DND-41 (cell line): ENCODE data around the gene EPHA8.

Experiments used
- ATAC-seq: fragments of 200-7000 bp; cut with Tn5 transposase; 3 replicates; pipeline ENCODE4 v1.9.1; 2021; ENCODE audit warnings: low read depth; ENCODE audit not compliant: insufficient read depth
- DNase-seq: peaks from one replicate; pipeline ENCODE4 v3.0.0-alpha.2; 2020
- H2AFZ ChIP-seq: 2 replicates; pipeline ENCODE4 v1.6.0; 2012; ENCODE audit warnings: low read depth, low read length
- H3K27ac ChIP-seq: 2 replicates; pipeline ENCODE4 v1.5.1; 2012; ENCODE audit warnings: low read length, inconsistent platforms
- H3K27me3 ChIP-seq: fragments of 200-600 bp; sonication (generic); 2 replicates; pipeline ENCODE4 v1.6.0; 2012; ENCODE audit warnings: low read length, mild to moderate bottlenecking, inconsistent platforms; ENCODE audit not compliant: insufficient read depth, poor library complexity
- H3K36me3 ChIP-seq: 2 replicates; pipeline ENCODE4 v1.5.1; 2012; ENCODE audit warnings: low read length, inconsistent platforms; ENCODE audit not compliant: insufficient read depth
- H3K4me1 ChIP-seq: 2 replicates; pipeline ENCODE4 v1.5.1; 2012; ENCODE audit warnings: mild to moderate bottlenecking, low read length; ENCODE audit not compliant: insufficient read depth
- H3K4me2 ChIP-seq: 2 replicates; pipeline ENCODE4 v1.6.0; 2012; ENCODE audit warnings: mild to moderate bottlenecking, moderate library complexity, low read length, inconsistent platforms; ENCODE audit not compliant: insufficient read depth
- H3K4me3 ChIP-seq, 2 experiments: fragments of 200-600 bp in 1 of 2; shearing (Covaris generic) in 1 of 2; 2 replicates each; pipeline ENCODE4 v1.5.1; 2012 to 2016; ENCODE audit warnings: inconsistent platforms in 2 of 2, low read length in 2 of 2, mild to moderate bottlenecking in 2 of 2, low read depth in 1 of 2, moderate library complexity in 1 of 2
- H3K79me2 ChIP-seq: 2 replicates; pipeline ENCODE4 v1.6.0; 2012; ENCODE audit warnings: low read length, inconsistent platforms; ENCODE audit not compliant: insufficient read depth
- H3K9ac ChIP-seq: 2 replicates; pipeline ENCODE4 v1.6.0; 2012; ENCODE audit warnings: low read depth, mild to moderate bottlenecking, inconsistent platforms, low read length, moderate library complexity
- H3K9me3 ChIP-seq: 2 replicates; pipeline ENCODE4 v1.5.1; 2012; ENCODE audit warnings: low read length, moderate library complexity, mild to moderate bottlenecking, inconsistent platforms; ENCODE audit not compliant: insufficient read depth, severe bottlenecking
- H4K20me1 ChIP-seq: 2 replicates; pipeline ENCODE4 v1.6.0; 2012; ENCODE audit warnings: low read length; ENCODE audit not compliant: insufficient read depth
- EZH2 ChIP-seq: IDR thresholded peaks from 3 replicates; pipeline ENCODE4 v1.6.1; 2012; ENCODE audit warnings: borderline replicate concordance, low read depth, mild to moderate bottlenecking, moderate library complexity, low read length, inconsistent platforms; ENCODE audit not compliant: severe bottlenecking
- TF ChIP-seq, protein P1 (sequence below): IDR thresholded peaks from 2 replicates; pipeline ENCODE4 v1.5.1; 2012; ENCODE audit warnings: borderline replicate concordance, low read length, moderate library complexity, mild to moderate bottlenecking; ENCODE audit not compliant: poor library complexity, severe bottlenecking; ENCODE audit errors: extremely low read depth

The EPHA8 gene

DNA sequence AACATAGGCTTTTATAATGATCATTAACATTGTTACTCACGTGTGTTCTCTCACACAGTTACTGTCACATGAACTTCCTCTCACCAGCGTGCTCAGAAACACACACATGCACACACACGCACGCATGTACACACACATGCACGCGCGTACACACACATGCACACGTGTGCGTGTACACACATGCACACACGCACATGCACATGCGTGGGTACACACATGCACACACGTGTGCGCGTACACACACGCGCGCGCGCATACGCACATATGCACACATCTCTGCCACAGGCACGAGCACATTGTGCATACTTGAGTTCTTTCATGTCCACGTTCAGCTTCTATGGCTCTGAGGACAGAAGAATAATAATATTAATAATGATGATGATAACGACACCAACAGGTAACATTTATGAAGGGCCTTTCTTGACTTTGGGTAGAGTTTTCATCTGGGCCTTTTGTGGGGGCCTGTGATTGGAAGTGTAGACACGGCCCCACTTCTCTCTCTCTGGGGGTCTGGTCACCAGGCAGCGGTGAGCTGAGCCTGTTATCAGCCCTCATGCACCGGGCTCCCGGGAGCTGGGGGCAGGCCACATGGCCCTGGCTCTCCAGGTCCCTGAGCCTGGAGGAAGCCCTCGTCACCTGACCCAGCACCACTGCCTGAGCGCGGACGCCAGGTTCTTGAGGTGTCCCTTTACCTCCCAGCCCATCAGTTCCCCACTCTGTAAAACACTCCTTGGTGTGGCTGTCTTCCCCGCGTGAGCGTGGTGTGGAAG, 7.0 kb downstream of the EPHA8 start:
- no peak overlapping the region for H3K4me3 ChIP-seq
- no peak overlapping the region for H2AFZ ChIP-seq
- TF ChIP-seq, protein P1, sequence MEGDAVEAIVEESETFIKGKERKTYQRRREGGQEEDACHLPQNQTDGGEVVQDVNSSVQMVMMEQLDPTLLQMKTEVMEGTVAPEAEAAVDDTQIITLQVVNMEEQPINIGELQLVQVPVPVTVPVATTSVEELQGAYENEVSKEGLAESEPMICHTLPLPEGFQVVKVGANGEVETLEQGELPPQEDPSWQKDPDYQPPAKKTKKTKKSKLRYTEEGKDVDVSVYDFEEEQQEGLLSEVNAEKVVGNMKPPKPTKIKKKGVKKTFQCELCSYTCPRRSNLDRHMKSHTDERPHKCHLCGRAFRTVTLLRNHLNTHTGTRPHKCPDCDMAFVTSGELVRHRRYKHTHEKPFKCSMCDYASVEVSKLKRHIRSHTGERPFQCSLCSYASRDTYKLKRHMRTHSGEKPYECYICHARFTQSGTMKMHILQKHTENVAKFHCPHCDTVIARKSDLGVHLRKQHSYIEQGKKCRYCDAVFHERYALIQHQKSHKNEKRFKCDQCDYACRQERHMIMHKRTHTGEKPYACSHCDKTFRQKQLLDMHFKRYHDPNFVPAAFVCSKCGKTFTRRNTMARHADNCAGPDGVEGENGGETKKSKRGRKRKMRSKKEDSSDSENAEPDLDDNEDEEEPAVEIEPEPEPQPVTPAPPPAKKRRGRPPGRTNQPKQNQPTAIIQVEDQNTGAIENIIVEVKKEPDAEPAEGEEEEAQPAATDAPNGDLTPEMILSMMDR = no peak
- no peak for TF ChIP-seq EZH2
- H3K36me3 ChIP-seq = no peaks in the 10 kb centered on the region
- ATAC-seq (no peak), DNase-seq (no peak)
- no peak overlapping the region for H3K27ac ChIP-seq
- no peaks in the 10 kb centered on the region for H3K4me1 ChIP-seq
- H3K27me3 ChIP-seq = no peaks in the 10 kb centered on the region
- H3K9ac ChIP-seq = no peak overlapping the region
- H4K20me1 ChIP-seq = no peaks in the 10 kb centered on the region; the same call in 1 of the 2 replicates
- no peak overlapping the region for H3K4me2 ChIP-seq
- H3K9me3 ChIP-seq = no peaks in the 10 kb centered on the region
- no peaks in the 10 kb centered on the region for H3K79me2 ChIP-seq

DNA sequence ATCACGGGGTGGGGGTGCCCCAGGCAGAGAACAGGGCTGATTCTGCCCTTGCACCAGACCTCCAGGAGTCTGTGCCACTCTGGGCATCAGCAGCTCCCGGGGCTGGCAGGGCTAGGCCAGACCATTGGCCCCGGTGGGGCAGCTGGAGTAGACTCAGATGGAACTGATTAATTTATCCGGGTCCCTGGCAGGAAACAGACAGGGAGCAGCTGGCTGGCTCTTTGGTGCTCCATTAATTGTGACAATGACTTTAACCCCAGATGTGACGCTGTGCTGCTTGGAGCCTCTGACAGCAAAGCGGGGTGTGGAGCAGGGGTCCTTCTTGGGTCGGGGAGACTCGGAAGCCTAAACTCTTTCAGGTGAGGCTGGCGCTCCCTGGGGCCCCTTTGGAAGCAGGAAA, 9.5 kb downstream of the EPHA8 start:
- H3K27ac ChIP-seq = no peak overlapping the region
- DNase-seq = no peak
- no peaks in the 10 kb centered on the region for H3K79me2 ChIP-seq
- no peak overlapping the region for H3K4me3 ChIP-seq
- H3K27me3 ChIP-seq = no peaks in the 10 kb centered on the region
- no peaks in the 10 kb centered on the region for H3K36me3 ChIP-seq
- no peak overlapping the region for H3K4me2 ChIP-seq
- no peak overlapping the region for H3K9ac ChIP-seq
- H4K20me1 ChIP-seq = no peaks in the 10 kb centered on the region; the same call in 1 of the 2 replicates
- H2AFZ ChIP-seq = no peak overlapping the region
- TF ChIP-seq, protein P1 = no peak
- no peak for TF ChIP-seq EZH2
- H3K9me3 ChIP-seq = peaks cover 3% of the 10 kb centered on the region
- no peak for ATAC-seq
- no peaks in the 10 kb centered on the region for H3K4me1 ChIP-seq

DNA sequence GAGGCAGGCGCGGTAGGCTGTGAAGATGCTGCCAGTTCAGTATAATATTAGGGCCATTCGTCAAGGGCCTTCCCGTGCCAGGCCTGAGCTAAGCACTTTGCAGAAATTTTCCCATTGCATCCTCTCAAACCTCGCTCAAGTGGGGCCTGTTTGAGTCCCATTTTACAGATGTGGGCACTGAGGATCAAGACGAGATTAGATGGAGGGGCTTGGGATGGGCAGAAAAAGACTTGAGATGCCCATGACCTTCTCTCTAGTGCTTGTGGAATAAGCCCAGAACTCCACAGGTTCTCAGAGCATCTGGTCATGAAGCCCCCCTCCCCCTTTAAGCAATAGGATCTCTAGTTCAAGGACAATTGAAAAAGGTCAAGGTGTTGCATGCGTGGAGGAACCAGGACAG, 9.9 kb downstream of the EPHA8 start:
- Histone ChIP-seq H3K79me2 (no peaks in the 10 kb centered on the region), H3K27me3 (no peaks in the 10 kb centered on the region), H3K27ac (no peak overlapping the region), H3K9me3 (peaks cover 7% of the 10 kb centered on the region), H3K4me1 (no peaks in the 10 kb centered on the region), H3K9ac (no peak overlapping the region), H2AFZ (no peak overlapping the region), H3K36me3 (no peaks in the 10 kb centered on the region), H3K4me2 (no peak overlapping the region), H3K4me3 (no peak overlapping the region), H4K20me1 (no peaks in the 10 kb centered on the region; the same call in 1 of the 2 replicates)
- no peak for DNase-seq
- no peak for TF ChIP-seq EZH2
- TF ChIP-seq, protein P1 = no peak
- ATAC-seq = no peak
